IPS DF 19.7 (cell line): ENCODE measurements around the gene SLC6A11.

ENCODE experiments used
- DNase-seq: peaks from one replicate; pipeline ENCODE4 v3.0.0-alpha.2; 2013; ENCODE audit warnings: low read depth, low spot score

SLC6A11 gene

GRCh38 chr3:10887015-10887414 lies 71.0 kb downstream of the SLC6A11 start:
- DNase-seq: no peak

- DNase-seq: no peak
Observed at GRCh38 chr3:10888518-10889090, 72.6 kb downstream of the SLC6A11 start.

DNA sequence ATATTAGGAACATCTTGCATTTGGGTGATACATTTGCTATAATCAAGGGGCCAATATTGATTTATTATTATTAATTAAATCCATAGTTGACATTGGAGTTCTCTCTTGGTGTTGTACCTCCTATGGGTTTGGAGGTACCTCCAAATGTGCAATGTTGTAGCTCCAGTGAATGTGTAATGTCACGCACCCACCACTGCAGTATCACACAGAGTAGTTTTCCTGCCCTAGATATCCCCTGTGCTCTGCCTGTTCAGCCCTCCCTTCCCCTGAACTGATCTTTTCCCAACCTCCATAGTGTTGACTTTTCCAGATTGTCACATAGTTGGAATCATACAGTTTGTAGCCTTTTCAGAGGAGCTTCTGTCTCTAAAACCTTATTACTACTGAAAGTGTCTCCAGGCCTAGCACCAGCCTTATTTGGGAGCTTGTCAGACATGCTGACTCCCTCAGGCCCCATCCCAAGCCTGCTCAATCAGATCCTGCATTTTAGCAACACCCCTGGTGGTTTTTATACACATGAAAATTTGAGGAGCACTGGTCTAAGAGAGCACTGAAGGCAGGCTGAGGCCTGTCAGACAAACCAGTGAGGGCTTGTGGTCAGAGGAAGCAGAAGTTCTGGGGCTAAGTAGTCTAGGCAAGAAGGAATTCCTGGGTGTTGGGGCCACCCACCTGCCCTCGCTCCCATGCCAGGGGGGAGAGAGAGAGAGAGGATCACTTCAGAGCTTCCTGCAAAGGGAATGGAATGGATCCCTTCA lies 73.4 kb downstream of the SLC6A11 start:
- DNase-seq: no peak

- no peak for DNase-seq
Observed at GRCh38 chr3:10890665-10891064, 74.6 kb downstream of the SLC6A11 start.

DNA sequence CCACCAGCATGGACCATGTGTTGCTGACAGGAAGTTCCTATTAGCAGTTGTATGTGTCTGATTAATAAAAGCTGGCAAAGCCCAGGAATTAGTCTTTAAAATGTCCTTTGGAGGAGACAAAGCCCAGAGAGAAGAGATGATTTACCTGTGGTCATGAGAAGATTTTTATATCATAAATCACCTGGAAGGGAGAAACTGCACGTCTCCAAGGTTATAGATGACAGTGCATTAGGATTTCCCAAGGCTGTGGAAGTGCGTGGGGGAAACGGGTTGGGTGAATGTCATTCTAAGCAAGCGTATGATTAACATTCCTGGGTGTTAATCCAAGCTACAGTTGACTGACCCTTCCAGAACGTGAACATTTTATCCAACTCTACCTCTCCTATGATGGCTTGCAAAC lies 76.6 kb downstream of the SLC6A11 start:
- no peak for DNase-seq

GRCh38 chr3:10901296-10901945 lies 85.4 kb downstream of the SLC6A11 start:
- DNase-seq: no peak

- no peak for DNase-seq
Observed at GRCh38 chr3:10907262-10907661, 91.2 kb downstream of the SLC6A11 start.

DNA sequence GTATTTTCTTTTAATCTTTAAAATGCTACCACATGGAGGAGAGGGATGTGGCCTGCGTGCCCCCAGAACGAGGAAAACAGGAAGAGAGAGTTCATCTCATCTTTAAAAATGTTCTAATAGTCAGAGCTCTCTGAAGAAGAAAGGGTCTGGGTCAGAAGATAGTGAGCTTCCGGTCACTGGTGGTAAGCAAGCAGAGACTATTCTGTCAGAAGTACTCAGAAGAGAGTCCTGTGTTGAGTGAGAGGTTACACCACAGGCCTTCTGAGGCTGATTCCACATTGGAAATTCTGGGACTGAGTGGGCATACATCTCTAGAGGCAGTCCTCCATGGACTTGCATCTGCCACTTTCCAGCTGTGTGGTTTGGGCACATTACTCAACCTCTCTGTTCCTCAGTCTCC lies 94.3 kb downstream of the SLC6A11 start:
- no peak for DNase-seq

DNA sequence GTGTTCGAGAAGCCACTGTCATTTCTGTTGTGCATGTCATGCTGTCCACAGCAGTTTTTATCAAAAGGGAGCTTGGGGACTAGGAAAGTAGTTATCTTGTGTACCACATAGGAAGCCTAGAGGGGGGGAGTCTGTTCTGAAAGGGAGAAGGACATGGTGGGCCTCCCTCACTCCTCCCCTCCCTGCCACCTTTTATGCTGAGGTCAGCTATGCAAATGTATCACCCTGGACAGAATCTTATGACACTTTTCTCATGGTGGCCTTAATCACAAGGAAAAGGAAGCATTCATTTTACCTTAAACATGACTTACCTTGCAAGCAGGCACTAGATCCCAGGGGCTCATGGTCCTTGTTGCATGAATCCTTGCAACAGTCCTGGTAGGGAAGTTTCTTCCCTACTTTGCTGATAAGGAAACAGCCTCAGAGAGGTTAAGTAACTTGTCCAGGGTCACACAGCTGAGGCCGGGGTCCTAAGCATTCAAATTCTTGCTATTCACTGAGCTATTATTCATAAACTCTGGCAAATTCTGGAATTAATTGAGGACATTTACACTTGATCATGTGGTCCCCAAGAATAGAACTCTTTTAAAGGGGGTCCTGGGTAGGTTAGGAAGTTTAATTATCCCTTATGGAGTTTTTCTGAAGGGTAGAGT lies 95.4 kb downstream of the SLC6A11 start:
- no peak for DNase-seq

GRCh38 chr3:10912786-10913185 lies 96.8 kb downstream of the SLC6A11 start:
- no peak for DNase-seq

GRCh38 chr3:10915376-10915775 lies 99.3 kb downstream of the SLC6A11 start:
- no peak for DNase-seq

DNA sequence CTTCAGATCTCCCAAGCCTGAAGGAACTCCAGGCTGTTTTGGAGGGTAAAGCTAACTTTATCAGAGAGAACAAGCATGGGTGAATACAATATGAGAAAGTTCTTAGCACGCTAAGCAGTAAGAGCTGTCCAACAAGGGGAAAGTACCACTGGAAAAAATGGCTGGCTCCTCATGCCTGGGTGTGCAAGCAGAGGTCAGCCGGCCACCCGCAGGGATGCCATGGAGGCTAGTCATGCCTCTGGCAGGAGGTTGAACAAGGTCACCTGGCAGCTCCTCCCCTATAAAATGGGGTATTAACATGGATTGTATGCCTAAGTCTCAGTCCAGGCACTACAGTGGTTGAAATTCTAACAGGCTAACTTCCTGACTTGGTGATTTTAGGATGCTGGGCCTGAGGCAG lies 101.1 kb downstream of the SLC6A11 start:
- no peak for DNase-seq

DNA sequence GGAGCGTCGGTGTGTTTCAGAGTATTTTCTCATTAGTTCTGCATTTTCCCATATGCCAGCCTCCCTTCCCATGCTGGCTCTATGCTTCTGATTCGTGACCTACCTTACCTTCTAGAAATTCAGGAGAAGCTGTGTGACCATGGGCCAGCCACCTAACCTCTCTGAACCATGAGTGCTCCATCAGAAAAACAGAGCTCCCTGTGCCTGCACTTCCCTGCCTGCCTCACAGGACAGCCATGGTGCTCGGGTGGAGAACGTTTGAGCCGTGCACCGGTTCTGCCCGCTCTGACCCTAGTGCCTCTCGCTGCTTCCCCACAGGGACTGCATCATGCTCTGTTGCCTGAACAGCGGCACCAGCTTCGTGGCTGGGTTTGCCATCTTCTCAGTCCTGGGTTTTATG lies 102.0 kb downstream of the SLC6A11 start:
- no peak for DNase-seq

- DNase-seq: no peak
Observed at GRCh38 chr3:10919636-10920035, 103.6 kb downstream of the SLC6A11 start.

DNA sequence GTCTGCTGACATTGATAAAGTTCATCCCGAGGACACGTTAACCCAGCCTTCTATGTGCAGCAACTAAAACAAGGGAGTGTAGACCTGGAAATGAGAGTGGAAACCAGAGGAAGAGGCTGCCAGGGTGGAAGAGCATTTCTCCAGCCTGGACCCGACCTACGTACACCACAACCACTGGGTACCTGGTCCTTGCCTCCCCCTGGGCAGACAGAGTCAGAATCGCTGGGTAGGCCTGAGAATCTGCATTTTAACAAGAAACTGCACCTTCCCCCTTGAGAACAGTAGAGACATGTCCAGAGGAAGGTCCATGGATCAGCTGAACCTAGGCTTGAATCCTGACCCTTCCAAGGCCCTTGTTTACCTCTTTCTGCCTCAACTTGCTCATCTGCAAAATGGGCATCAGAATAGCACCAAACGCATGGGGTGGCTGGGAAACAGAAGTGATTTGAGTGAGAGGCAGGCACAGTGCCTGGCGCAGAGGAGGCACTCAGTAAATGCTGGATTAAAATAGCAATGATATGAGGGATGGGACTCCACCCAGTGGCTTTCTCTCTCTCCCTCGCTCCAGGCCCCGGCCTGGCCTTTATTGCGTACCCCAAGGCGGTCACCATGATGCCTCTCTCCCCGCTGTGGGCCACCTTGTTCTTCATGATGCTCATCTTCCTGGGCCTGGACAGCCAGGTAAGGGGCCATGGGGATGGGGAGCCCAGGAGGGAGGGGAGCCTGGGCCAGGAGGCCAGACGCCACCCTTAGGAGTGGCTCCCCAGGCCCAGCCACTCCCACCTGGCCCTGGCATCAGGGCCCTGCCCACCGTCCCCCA lies 109.6 kb downstream of the SLC6A11 start:
- DNase-seq: no peak

DNA sequence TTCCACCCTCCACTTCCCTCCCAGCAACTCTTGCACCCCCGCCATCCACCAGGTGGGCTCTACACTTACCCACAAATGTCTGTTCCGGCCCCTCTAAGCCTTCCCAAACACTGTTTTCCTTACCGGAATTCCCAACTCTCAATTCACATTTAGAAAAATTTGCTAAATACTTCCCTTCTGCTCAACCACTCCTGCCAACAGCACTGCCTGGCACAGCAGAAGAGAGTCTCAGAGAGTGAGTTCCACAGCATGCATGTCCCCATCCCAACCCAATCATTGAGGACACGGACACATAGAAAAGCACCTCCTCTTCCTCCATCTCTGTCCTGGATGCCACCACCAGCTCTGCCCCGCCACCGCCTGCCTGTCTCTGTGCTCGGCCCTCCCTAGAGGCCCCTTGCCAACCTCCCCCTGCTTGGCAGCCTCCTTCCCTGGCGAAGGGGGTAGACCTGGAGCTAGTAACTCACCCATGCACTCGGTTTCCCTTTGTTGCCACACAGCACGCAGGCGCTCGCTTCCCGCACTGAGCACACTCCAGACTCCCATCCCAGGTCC lies 110.3 kb downstream of the SLC6A11 start:
- DNase-seq: no peak

DNA sequence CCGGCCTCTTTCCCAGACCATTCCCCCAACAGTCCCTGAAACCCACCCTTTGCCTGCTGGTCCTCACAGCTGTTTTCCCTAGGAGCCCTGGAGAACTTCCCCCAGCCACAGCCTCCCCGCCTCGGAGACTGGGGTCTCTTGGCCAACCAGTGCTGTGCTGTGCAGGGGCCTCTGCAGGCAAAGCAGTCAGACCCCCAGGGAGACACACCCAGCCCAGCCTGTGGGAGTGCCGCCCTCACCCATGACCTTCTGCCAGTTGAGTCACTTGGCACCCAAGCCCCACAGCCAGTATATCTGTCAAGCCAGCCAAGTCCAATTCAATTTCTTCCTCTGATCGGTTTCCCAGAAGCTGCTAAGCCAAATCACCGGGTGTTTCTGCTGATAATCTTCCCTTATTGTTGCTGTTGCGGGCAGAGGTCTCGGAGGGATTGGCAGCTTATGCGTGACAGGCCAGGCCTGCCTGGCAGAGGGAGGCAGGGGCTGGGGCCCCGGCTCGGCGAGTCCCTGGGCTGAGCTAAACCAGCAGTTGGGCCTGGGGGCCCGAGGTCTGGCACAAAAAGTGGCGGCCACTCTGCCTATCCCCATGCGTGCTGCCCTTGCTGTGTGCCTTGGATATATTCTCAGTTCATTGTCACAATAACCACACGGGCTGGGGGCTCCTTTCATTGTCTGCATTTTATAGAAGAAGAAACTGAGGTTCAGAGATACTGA lies 110.9 kb downstream of the SLC6A11 start:
- no peak for DNase-seq

- no peak for DNase-seq
Observed at GRCh38 chr3:10927551-10927950, 111.5 kb downstream of the SLC6A11 start.

- DNase-seq: no peak
Observed at GRCh38 chr3:10928407-10928960, 112.5 kb downstream of the SLC6A11 start.

GRCh38 chr3:10928961-10929471 lies 113.0 kb downstream of the SLC6A11 start:
- DNase-seq: no peak
